Body of pancreas (tissue), 4 donors: ENCODE data around the gene MBD3. TPM values are rescaled to one million over a fixed set of nuclear protein-coding genes. Genes with fewer than 3 reads are reported as not detected.
"Not testable (repeated sequence)": the region's sequence is repeated elsewhere in the genome, so short reads cannot be mapped to it uniquely, and the experiment has no call there.

ENCODE experiments used
- ATAC-seq: fragments of 150-250 bp; one replicate; pipeline ENCODE4 v1.9.1; 2016
- DNase-seq, 4 donors: peaks; one replicate each; pipeline ENCODE4 v3.0.0-alpha.2; 2019
- H3K27ac ChIP-seq, 4 donors: fragments of 200-600 bp; sonication (generic); 1 replicate in 3 of 4; 2 replicates in 1 of 4; pipeline versions ENCODE4 v1.5.1 to v1.6.1; 2016 to 2019; ENCODE audit warnings: mild to moderate bottlenecking in 1 of 4, mixed read lengths in 1 of 4, moderate library complexity in 1 of 4
- H3K27me3 ChIP-seq, 2 donors: fragments of 200-600 bp; sonication (generic); one replicate each; pipeline ENCODE4 v1.6.0; 2016; ENCODE audit warnings: mild to moderate bottlenecking in 1 of 2
- H3K36me3 ChIP-seq, 2 donors: fragments of 200-600 bp; sonication (generic); replicated peaks in 1 of 2; 2 replicates each; pipeline ENCODE4 v1.5.1; 2016; ENCODE audit warnings: low read depth in 2 of 2; ENCODE audit not compliant: insufficient read depth in 1 of 2
- H3K4me1 ChIP-seq: fragments of 200-600 bp; sonication (generic); one replicate; pipeline ENCODE4 v1.6.0; 2016
- H3K4me3 ChIP-seq, 2 donors: fragments of 200-600 bp; sonication (generic); 1 replicate in 1 of 2; 2 replicates in 1 of 2; pipeline ENCODE4 v1.5.1; 2016 to 2019
- H3K9me3 ChIP-seq, 3 donors: fragments of 200-600 bp; sonication (generic); 1 replicate in 2 of 3; 2 replicates in 1 of 3; pipeline ENCODE4 v1.5.1; 2016
- POLR2A ChIP-seq, 3 donors: fragments of 450-650 bp; IDR thresholded peaks; one replicate each; pipeline ENCODE4 v1.6.1; 2016; ENCODE audit warnings: antibody characterized with exemption in 3 of 3, mild to moderate bottlenecking in 2 of 3
- WGBS, 2 donors: methylation state at CpG; one replicate each; pipeline ENCODE4 v1.1.5; 2017; 5-methylcytosine and 5-hydroxymethylcytosine counted together
- intact Hi-C: fragments of 100-400 bp; cut with DNase I; formaldehyde crosslinking; loops from one replicate; pipeline ENCODE4 v1.15.1; 2023
- total RNA-seq, 2 donors: library from RNA; depleted of rRNA; stranded (reverse); fragments of >200 nt; gene quantifications; one replicate each; pipeline ENCODE4 v1.1.0, GENCODE V29; 2016
- TF ChIP-seq, protein P1 (sequence below), 7 experiments: fragments of 450-650 bp in 4 of 7; fragments of 200-600 bp in 3 of 7; sonication (generic) in 3 of 7; IDR thresholded peaks; one replicate each; pipeline ENCODE4 v1.5.1; 2016 to 2019; ENCODE audit warnings: antibody characterized with exemption in 7 of 7

MBD3 gene
- total RNA-seq, 2 donors from 2014 or later = 37.4 to 91.6 TPM

DNA sequence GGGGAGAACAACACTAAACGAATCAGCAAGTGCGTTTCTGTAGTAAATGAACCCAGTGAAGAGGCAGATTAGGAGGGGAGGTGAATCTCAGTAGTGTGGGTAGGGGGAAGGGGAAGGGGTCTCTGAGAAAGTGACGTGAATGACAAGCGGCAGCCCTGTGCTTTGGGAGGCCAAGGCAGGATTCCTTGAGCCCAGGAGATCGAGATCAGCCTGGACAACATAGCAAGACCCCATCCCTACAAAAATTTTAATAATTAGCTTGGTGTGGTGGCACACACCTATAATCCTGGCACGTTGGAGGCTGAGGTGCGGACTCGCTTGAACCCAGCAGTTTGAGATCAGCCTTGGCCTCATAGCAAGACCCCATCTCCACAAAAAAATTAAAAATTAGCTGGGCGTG is 60.7 kb downstream of the MBD3 start:
- H3K36me3 ChIP-seq = no peaks in the 10 kb centered on the region
- H3K4me1 ChIP-seq = no peaks in the 10 kb centered on the region
- H3K27ac ChIP-seq = no peak overlapping the region
- no peak for DNase-seq
- H3K4me3 ChIP-seq = no peak overlapping the region
- WGBS, 2 donors = 75 to 89% methylated on average over 9 of the region's 9 CpGs
- H3K9me3 ChIP-seq = no peaks in the 10 kb centered on the region
- TF ChIP-seq, protein P1, sequence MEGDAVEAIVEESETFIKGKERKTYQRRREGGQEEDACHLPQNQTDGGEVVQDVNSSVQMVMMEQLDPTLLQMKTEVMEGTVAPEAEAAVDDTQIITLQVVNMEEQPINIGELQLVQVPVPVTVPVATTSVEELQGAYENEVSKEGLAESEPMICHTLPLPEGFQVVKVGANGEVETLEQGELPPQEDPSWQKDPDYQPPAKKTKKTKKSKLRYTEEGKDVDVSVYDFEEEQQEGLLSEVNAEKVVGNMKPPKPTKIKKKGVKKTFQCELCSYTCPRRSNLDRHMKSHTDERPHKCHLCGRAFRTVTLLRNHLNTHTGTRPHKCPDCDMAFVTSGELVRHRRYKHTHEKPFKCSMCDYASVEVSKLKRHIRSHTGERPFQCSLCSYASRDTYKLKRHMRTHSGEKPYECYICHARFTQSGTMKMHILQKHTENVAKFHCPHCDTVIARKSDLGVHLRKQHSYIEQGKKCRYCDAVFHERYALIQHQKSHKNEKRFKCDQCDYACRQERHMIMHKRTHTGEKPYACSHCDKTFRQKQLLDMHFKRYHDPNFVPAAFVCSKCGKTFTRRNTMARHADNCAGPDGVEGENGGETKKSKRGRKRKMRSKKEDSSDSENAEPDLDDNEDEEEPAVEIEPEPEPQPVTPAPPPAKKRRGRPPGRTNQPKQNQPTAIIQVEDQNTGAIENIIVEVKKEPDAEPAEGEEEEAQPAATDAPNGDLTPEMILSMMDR (IDR thresholded peaks at IDR 0.05) = no peak
- TF ChIP-seq POLR2A (IDR thresholded peaks at IDR 0.05) = no peak
- no peak for ATAC-seq
- H3K27me3 ChIP-seq = no peaks in the 10 kb centered on the region
- intact Hi-C loops = no loop called here

GRCh38 chr19:1531587-1531986 is 61.1 kb downstream of the MBD3 start:
- Histone ChIP-seq H3K36me3 (no peaks in the 10 kb centered on the region), H3K4me3 (no peak overlapping the region), H3K9me3 (no peaks in the 10 kb centered on the region), H3K27me3 (no peaks in the 10 kb centered on the region), H3K4me1 (no peaks in the 10 kb centered on the region), H3K27ac (no peak overlapping the region)
- intact Hi-C loops = no loop called here
- TF ChIP-seq POLR2A (IDR thresholded peaks at IDR 0.05) = no peak
- TF ChIP-seq, protein P1 (IDR thresholded peaks at IDR 0.05) = no peak
- DNase-seq (no peak), ATAC-seq (no peak)
- WGBS, 2 donors = 80 to 86% methylated on average over 5 to 11 of the region's 11 CpGs

DNA sequence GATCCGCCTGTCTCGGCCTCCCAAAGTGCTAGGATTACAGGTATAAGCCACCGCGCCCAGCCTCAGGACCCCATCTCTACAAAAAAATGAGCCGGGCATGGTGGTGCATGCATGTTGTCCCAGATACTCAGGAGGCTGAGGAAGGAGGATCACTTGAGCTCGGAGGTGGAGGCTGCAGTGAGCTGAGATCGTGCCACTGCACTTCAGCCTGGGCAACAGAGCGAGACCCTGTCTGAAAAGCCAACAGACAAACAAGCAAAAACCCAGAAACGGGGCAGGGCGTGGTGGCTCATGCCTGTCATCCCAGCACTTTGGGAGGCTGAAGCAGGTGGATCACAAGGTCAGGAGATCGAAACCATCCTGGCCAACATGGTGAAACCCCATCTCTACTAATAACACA is 61.8 kb downstream of the MBD3 start:
- ATAC-seq, DNase-seq, H3K9me3 ChIP-seq, intact Hi-C loops, H3K27ac ChIP-seq, H3K4me3 ChIP-seq, H3K36me3 ChIP-seq, H3K4me1 ChIP-seq, H3K27me3 ChIP-seq: not testable (repeated sequence)
- 86 to 90% methylated on average over 5 to 11 of the region's 11 CpGs for WGBS, 2 donors

DNA sequence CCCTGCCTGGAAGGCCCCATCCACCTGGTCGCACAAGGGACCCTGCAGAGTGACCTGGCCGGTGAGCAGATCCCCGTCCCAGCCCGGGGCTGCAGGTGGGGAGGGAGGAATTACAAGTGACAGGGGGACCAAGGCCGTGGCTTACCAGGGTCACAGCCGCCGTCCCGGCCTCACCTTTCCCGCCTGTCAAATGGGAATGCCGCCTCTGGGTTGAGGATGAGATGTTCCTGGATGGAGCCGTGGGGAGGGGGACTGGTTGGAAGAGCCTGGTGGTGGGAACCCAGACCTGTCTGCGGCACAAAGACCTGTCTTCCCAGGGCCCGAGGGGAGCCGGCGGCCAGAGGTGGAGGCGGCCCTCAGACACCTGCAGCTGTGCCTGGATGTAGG is 63.2 kb downstream of the MBD3 start:
- Histone ChIP-seq H3K4me1 (peaks cover under 1% of the 10 kb centered on the region), H3K36me3 (no peaks in the 10 kb centered on the region), H3K27me3 (peaks cover 0 to 8% of the 10 kb centered on the region in 2 donors), H3K4me3 (no peak overlapping the region), H3K27ac (no peak overlapping the region), H3K9me3 (no peaks in the 10 kb centered on the region)
- no peak for DNase-seq
- no peak for TF ChIP-seq POLR2A (IDR thresholded peaks at IDR 0.05)
- TF ChIP-seq, protein P1 (IDR thresholded peaks at IDR 0.05) = no peak
- no peak for ATAC-seq
- 40 to 62% methylated on average over 1 to 16 of the region's 16 CpGs for WGBS, 2 donors
- intact Hi-C loops = no loop called here

DNA sequence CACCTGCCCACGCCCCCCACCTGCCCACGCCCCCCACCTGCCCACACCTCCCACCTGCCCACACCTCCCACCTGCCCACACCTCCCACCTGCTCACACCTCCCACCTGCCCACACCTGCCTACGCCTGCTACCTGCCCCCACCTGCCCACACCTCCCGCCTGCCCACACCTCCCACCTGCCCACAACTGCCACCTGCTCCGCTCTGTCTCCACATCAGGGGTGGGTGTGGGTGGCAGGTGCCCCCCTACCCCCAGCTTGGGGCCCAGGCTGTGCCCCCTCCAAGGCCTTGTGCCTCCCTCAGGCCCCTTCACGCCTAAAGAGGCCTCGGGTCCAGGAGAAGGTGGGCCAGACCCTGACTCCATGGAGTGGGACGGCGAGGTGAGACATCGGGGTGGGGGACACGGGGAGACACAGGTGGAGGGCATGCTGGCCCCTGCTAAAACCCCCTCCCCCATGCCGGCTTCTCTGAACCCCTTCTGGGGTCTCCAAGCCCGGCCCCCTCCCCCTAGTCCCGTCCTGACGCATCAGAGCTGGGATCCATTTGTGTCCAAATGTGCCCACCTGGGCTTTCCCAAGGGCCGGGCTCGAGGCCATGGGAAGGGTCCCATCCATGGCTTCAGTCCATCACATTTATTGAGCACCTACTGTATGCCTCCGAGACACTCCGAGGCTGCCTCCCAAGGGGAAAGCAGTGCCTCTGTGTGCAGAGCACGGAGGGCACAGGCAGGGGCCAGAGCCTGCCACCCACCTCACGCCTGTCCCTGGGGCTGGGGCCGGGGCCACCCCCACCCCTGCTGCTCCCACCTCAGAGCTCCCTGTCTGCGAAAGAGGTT is 63.9 kb downstream of the MBD3 start:
- TF ChIP-seq, protein P1 (IDR thresholded peaks at IDR 0.05) = no peak
- no peak for TF ChIP-seq POLR2A (IDR thresholded peaks at IDR 0.05)

More for the DNA sequence above, 63.9 kb downstream of the MBD3 start:
- no peak for DNase-seq
- Histone ChIP-seq H3K36me3 (no peaks in the 10 kb centered on the region), H3K4me1 (peaks cover 6% of the 10 kb centered on the region), H3K4me3 (no peak overlapping the region), H3K9me3 (no peaks in the 10 kb centered on the region), H3K27ac (no peak overlapping the region), H3K27me3 (peaks cover 0 to 14% of the 10 kb centered on the region in 2 donors)
- intact Hi-C loops = no loop called here
- 59 to 69% methylated on average over 13 to 20 of the region's 23 CpGs for WGBS, 2 donors
- ATAC-seq = no peak
